HCT116 (cell line): ENCODE results near the gene BMP4.
A peak's percentile ranks its signal among the peaks of the same experiment; 100 is the strongest.

Experiments used
- CTCF ChIP-seq, 3 experiments: fragments of 200-600 bp in 1 of 3; sonication (generic) in 1 of 3; IDR thresholded peaks in 2 of 3; conservative IDR thresholded peaks in 1 of 3; 2 replicates each; pipeline ENCODE4 v1.5.1; 2012 to 2017; ENCODE audit warnings: low read depth in 2 of 3, low read length in 2 of 3, antibody characterized with exemption in 1 of 3, borderline replicate concordance in 1 of 3, control low read depth in 1 of 3, mild to moderate bottlenecking in 1 of 3, mixed read lengths in 1 of 3, mixed run types in 1 of 3, moderate library complexity in 1 of 3; ENCODE audit not compliant: insufficient read depth in 1 of 3
- EZH2 ChIP-seq: fragments of 200-600 bp; sonication (generic); IDR thresholded peaks from 2 replicates; pipeline ENCODE4 v1.6.1; 2017; ENCODE audit warnings: antibody characterized with exemption, mixed run types
- EZH2phosphoT487 ChIP-seq: fragments of 200-600 bp; IDR thresholded peaks from 2 replicates; pipeline ENCODE4 v1.6.1; 2018; ENCODE audit warnings: antibody characterized with exemption, borderline replicate concordance
- POLR2A ChIP-seq: IDR thresholded peaks from 2 replicates; pipeline ENCODE4 v1.7.0; 2011; ENCODE audit warnings: borderline replicate concordance; ENCODE audit not compliant: insufficient read depth, insufficient read length; ENCODE audit errors: extremely low read depth

- no peak for TF ChIP-seq EZH2phosphoT487
- no peak for TF ChIP-seq CTCF (IDR thresholded peaks at IDR 0.05 in 2 of 3, conservative IDR thresholded peaks at IDR 0.05 in 1 of 3; ENCODE audit: borderline replicate concordance in 1 of 3, insufficient read depth in 1 of 3, low read depth in 2 of 3, low read length in 2 of 3)
- peak; percentile 69 for TF ChIP-seq POLR2A
- TF ChIP-seq EZH2, result no peak
These were observed 3.4 kb downstream of the BMP4 start for GRCh38 chr14:53953002-53953827.
